Thoracic aorta (tissue), 2 donors: ENCODE results near the gene MAN2A1. TPM values are rescaled to one million over a fixed set of nuclear protein-coding genes. Genes with fewer than 3 reads are reported as not detected.

Experiments
- ATAC-seq: fragments of 150-250 bp; one replicate; pipeline ENCODE4 v1.8.0; 2017; ENCODE audit warnings: low read depth; ENCODE audit not compliant: insufficient number of reproducible peaks, low FRiP score
- DNase-seq: peaks from one replicate; pipeline ENCODE4 v3.0.0-alpha.2; 2020; ENCODE audit warnings: low spot score
- H3K27ac ChIP-seq, 2 donors: fragments of 200-600 bp; sonication (generic); 1 replicate in 1 of 2; 2 replicates in 1 of 2; pipeline ENCODE4 v1.5.1; 2016; ENCODE audit warnings: mild to moderate bottlenecking in 2 of 2, moderate library complexity in 2 of 2
- H3K27me3 ChIP-seq: fragments of 200-600 bp; sonication (generic); replicated peaks from 2 replicates; pipeline ENCODE4 v1.6.0; 2016; ENCODE audit warnings: mild to moderate bottlenecking; ENCODE audit not compliant: insufficient read depth
- H3K36me3 ChIP-seq: fragments of 200-600 bp; sonication (generic); one replicate; pipeline ENCODE4 v1.5.1; 2016
- H3K4me1 ChIP-seq, 2 donors: fragments of 200-600 bp; sonication (generic); 1 replicate in 1 of 2; 2 replicates in 1 of 2; pipeline versions ENCODE4 v1.5.1 to v1.6.0; 2016; ENCODE audit warnings: low read depth in 2 of 2, mild to moderate bottlenecking in 1 of 2; ENCODE audit not compliant: control insufficient read depth in 1 of 2
- H3K4me3 ChIP-seq: fragments of 200-600 bp; sonication (generic); 2 replicates; pipeline ENCODE4 v1.5.1; 2016; ENCODE audit warnings: mild to moderate bottlenecking
- H3K9me3 ChIP-seq: fragments of 200-600 bp; sonication (generic); 2 replicates; pipeline ENCODE4 v1.5.1; 2016
- total RNA-seq, 2 donors: library from RNA; depleted of rRNA; stranded (reverse); fragments of >200 nt; gene quantifications; one replicate each; pipeline versions ENCODE4 v1.1.0 to v1.2.3, GENCODE V29; 2016
- TF ChIP-seq, protein P1 (sequence below): fragments of 200-600 bp; sonication (generic); IDR thresholded peaks from one replicate; pipeline ENCODE4 v1.5.1; 2019; ENCODE audit warnings: antibody characterized with exemption

The MAN2A1 gene
- total RNA-seq, 2 donors from 2014 or later = 64.8 to 82.8 TPM

DNA sequence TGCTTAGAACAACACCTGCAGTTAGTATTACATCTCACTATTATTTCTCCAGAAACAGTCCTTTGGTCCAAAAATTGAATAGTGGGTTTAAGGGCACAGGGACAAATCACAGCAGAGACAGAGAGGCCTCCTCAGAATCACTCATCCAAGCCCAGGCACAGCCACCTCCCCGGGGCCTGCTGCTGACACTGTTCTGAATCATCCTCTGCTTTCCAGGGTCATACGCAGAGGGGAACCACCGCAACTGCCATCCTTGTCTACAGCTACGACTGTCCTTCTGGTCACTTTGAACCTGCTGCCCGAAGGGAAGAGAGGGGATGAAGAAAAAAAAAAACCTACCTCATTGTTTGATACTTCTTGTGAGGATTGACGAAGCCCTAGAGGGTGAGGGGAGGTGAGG, 35.3 kb upstream of the MAN2A1 start:
- ATAC-seq = no peak
- H3K27ac ChIP-seq = no peak overlapping the region
- H3K36me3 ChIP-seq = no peaks in the 10 kb centered on the region
- DNase-seq = no peak
- TF ChIP-seq, protein P1, sequence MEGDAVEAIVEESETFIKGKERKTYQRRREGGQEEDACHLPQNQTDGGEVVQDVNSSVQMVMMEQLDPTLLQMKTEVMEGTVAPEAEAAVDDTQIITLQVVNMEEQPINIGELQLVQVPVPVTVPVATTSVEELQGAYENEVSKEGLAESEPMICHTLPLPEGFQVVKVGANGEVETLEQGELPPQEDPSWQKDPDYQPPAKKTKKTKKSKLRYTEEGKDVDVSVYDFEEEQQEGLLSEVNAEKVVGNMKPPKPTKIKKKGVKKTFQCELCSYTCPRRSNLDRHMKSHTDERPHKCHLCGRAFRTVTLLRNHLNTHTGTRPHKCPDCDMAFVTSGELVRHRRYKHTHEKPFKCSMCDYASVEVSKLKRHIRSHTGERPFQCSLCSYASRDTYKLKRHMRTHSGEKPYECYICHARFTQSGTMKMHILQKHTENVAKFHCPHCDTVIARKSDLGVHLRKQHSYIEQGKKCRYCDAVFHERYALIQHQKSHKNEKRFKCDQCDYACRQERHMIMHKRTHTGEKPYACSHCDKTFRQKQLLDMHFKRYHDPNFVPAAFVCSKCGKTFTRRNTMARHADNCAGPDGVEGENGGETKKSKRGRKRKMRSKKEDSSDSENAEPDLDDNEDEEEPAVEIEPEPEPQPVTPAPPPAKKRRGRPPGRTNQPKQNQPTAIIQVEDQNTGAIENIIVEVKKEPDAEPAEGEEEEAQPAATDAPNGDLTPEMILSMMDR = no peak
- no peak overlapping the region for H3K4me3 ChIP-seq
- peaks cover 7 to 29% of the 10 kb centered on the region in 2 donors for H3K4me1 ChIP-seq
- H3K27me3 ChIP-seq = no peaks in the 10 kb centered on the region
- no peaks in the 10 kb centered on the region for H3K9me3 ChIP-seq

DNA sequence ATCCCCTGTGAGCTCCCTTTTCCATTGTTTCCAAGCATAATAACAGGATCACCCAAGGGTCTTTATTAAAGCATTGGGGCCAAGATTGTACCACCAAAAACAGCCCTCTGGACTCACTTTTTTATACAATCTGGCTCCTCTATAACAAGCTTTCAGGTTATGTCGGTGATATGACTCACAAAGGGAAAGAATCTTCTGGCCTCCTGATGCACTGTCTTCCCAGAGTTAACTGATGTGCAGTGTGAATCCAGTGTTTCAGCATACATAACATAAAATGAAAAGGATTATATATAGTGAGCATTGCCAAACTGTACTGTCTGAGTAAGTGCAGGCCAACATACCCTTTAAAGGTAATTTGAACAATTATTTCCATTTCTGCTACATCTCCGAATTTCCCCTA, 33.9 kb upstream of the MAN2A1 start:
- DNase-seq (no peak), ATAC-seq (no peak)
- Histone ChIP-seq H3K36me3 (no peaks in the 10 kb centered on the region), H3K27ac (peak overlapping the region in 1 of 2 donors; percentile 66), H3K4me3 (no peak overlapping the region), H3K4me1 (peaks cover 7 to 32% of the 10 kb centered on the region in 2 donors), H3K9me3 (no peaks in the 10 kb centered on the region), H3K27me3 (no peaks in the 10 kb centered on the region)
- TF ChIP-seq, protein P1 = no peak

DNA sequence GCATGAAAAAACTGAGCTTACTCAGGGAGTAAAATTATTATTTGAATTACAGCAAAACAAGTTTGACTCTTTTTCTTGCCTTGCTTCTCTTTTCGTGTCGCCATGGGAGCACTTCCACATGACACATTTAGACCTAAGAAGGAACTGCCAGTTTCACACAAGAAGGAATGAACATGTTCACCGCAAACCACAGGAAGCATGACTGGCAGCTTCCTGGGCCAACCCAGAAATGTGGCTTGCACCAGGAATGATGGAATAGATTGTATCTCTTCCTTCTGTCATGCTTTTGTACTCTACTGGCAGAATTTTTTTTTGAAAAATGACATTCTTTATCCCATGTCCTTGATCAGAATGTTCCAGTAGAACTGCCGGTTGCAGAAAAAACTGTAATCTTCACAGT, 32.9 kb upstream of the MAN2A1 start:
- H3K36me3 ChIP-seq = no peaks in the 10 kb centered on the region
- H3K27me3 ChIP-seq = no peaks in the 10 kb centered on the region
- ATAC-seq (peak; percentile 56), DNase-seq (peak; percentile 51)
- peak overlapping the region; percentile 66 to 71 for H3K27ac ChIP-seq
- H3K9me3 ChIP-seq = no peaks in the 10 kb centered on the region
- TF ChIP-seq, protein P1 = no peak
- H3K4me3 ChIP-seq = no peak overlapping the region
- H3K4me1 ChIP-seq = peaks cover 7 to 32% of the 10 kb centered on the region in 2 donors

DNA sequence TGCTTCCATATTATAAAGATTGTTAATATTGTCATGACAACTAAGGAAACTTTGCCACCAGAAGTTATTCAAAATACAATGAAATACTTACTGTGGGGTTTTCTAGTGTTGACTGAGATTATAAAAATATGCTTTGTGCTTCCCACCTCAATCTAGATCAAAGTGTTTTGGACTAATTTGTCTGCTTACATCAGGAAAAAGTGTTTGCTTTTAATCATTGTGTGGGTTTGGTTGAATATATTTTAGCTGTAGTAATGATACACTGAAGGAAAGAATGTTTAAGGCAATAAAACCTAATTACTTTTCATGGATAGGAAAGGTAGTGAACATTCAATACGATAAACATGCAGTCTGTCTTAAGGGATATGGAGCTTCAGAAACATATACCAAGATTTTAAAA, 29.8 kb upstream of the MAN2A1 start:
- Histone ChIP-seq H3K4me1 (peaks cover 7 to 32% of the 10 kb centered on the region in 2 donors), H3K27ac (no peak overlapping the region), H3K27me3 (no peaks in the 10 kb centered on the region), H3K9me3 (no peaks in the 10 kb centered on the region), H3K4me3 (no peak overlapping the region), H3K36me3 (no peaks in the 10 kb centered on the region)
- TF ChIP-seq, protein P1 = no peak
- ATAC-seq (no peak), DNase-seq (no peak)

DNA sequence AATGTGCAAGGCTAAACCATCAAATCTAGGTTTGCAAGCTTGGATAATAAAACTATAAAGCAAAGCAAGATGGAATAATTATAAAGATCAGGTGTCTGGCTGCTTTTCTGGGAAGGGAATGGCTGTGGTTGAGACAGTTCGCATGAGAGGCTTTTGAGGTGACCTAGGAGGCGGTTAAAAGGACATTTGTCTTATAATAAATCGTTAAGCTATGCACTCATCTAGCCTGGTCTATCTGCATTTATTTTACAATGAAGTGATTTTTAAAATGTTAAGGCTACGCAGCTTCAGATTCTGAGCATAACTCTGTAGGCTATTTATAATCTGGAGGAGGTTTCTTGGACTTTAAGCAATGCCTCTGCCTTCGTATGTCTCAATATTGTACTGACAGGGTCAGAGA, 29.4 kb upstream of the MAN2A1 start:
- ATAC-seq (no peak), DNase-seq (no peak)
- H3K4me1 ChIP-seq = peaks cover 7 to 32% of the 10 kb centered on the region in 2 donors
- no peak overlapping the region for H3K27ac ChIP-seq
- H3K27me3 ChIP-seq = no peaks in the 10 kb centered on the region
- H3K9me3 ChIP-seq = no peaks in the 10 kb centered on the region
- no peaks in the 10 kb centered on the region for H3K36me3 ChIP-seq
- TF ChIP-seq, protein P1 = no peak
- no peak overlapping the region for H3K4me3 ChIP-seq
